DND-41 (cell line): ENCODE data around the gene ORM1.

ENCODE experiments used
- ATAC-seq: fragments of 200-7000 bp; cut with Tn5 transposase; 3 replicates; pipeline ENCODE4 v1.9.1; 2021; ENCODE audit warnings: low read depth; ENCODE audit not compliant: insufficient read depth
- DNase-seq: peaks from one replicate; pipeline ENCODE4 v3.0.0-alpha.2; 2020
- H2AFZ ChIP-seq: 2 replicates; pipeline ENCODE4 v1.6.0; 2012; ENCODE audit warnings: low read depth, low read length
- H3K27ac ChIP-seq: 2 replicates; pipeline ENCODE4 v1.5.1; 2012; ENCODE audit warnings: low read length, inconsistent platforms
- H3K27me3 ChIP-seq: fragments of 200-600 bp; sonication (generic); 2 replicates; pipeline ENCODE4 v1.6.0; 2012; ENCODE audit warnings: low read length, mild to moderate bottlenecking, inconsistent platforms; ENCODE audit not compliant: insufficient read depth, poor library complexity
- H3K36me3 ChIP-seq: 2 replicates; pipeline ENCODE4 v1.5.1; 2012; ENCODE audit warnings: low read length, inconsistent platforms; ENCODE audit not compliant: insufficient read depth
- H3K4me1 ChIP-seq: 2 replicates; pipeline ENCODE4 v1.5.1; 2012; ENCODE audit warnings: mild to moderate bottlenecking, low read length; ENCODE audit not compliant: insufficient read depth
- H3K4me2 ChIP-seq: 2 replicates; pipeline ENCODE4 v1.6.0; 2012; ENCODE audit warnings: mild to moderate bottlenecking, moderate library complexity, low read length, inconsistent platforms; ENCODE audit not compliant: insufficient read depth
- H3K4me3 ChIP-seq, 2 experiments: fragments of 200-600 bp in 1 of 2; shearing (Covaris generic) in 1 of 2; 2 replicates each; pipeline ENCODE4 v1.5.1; 2012 to 2016; ENCODE audit warnings: inconsistent platforms in 2 of 2, low read length in 2 of 2, mild to moderate bottlenecking in 2 of 2, low read depth in 1 of 2, moderate library complexity in 1 of 2
- H3K79me2 ChIP-seq: 2 replicates; pipeline ENCODE4 v1.6.0; 2012; ENCODE audit warnings: low read length, inconsistent platforms; ENCODE audit not compliant: insufficient read depth
- H3K9ac ChIP-seq: 2 replicates; pipeline ENCODE4 v1.6.0; 2012; ENCODE audit warnings: low read depth, mild to moderate bottlenecking, inconsistent platforms, low read length, moderate library complexity
- H3K9me3 ChIP-seq: 2 replicates; pipeline ENCODE4 v1.5.1; 2012; ENCODE audit warnings: low read length, moderate library complexity, mild to moderate bottlenecking, inconsistent platforms; ENCODE audit not compliant: insufficient read depth, severe bottlenecking
- H4K20me1 ChIP-seq: 2 replicates; pipeline ENCODE4 v1.6.0; 2012; ENCODE audit warnings: low read length; ENCODE audit not compliant: insufficient read depth
- CTCF ChIP-seq: IDR thresholded peaks from 2 replicates; pipeline ENCODE4 v1.5.1; 2012; ENCODE audit warnings: borderline replicate concordance, low read length, moderate library complexity, mild to moderate bottlenecking; ENCODE audit not compliant: poor library complexity, severe bottlenecking; ENCODE audit errors: extremely low read depth
- EZH2 ChIP-seq: IDR thresholded peaks from 3 replicates; pipeline ENCODE4 v1.6.1; 2012; ENCODE audit warnings: borderline replicate concordance, low read depth, mild to moderate bottlenecking, moderate library complexity, low read length, inconsistent platforms; ENCODE audit not compliant: severe bottlenecking

The ORM1 gene

DNA sequence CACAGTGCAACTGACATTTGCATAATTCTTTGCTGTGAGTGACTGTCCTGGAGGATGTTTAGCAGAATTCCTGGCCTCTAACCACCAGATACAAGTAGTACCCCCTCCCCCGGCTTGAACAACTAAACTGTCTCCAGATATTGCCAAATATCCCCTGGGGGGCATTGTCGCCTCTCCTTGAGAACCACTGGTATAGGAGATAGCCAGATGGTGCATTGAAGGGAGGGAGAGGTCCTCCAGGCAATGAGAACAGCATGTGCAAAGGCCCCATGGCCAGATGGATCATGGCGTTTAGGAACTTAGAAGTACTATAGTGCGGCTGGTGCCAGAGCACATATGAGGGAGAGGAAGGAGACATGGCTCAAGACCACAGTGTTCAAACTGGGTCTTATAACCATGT is 18.9 kb upstream of the ORM1 start:
- Histone ChIP-seq H3K9ac (no peak overlapping the region), H3K36me3 (no peaks in the 10 kb centered on the region), H3K27ac (no peak overlapping the region), H3K4me3 (no peak overlapping the region), H3K79me2 (no peaks in the 10 kb centered on the region), H3K4me2 (no peak overlapping the region), H4K20me1 (no peaks in the 10 kb centered on the region), H3K9me3 (no peaks in the 10 kb centered on the region), H2AFZ (no peak overlapping the region), H3K27me3 (no peaks in the 10 kb centered on the region), H3K4me1 (no peaks in the 10 kb centered on the region)
- no peak for TF ChIP-seq CTCF
- TF ChIP-seq EZH2, result no peak
- ATAC-seq (no peak), DNase-seq (no peak)

- no peaks in the 10 kb centered on the region for H3K9me3 ChIP-seq
- H4K20me1 ChIP-seq, result no peaks in the 10 kb centered on the region
- H3K36me3 ChIP-seq, result no peaks in the 10 kb centered on the region
- TF ChIP-seq EZH2, result no peak
- TF ChIP-seq CTCF, result no peak
- H3K4me3 ChIP-seq, result no peak overlapping the region
- H3K27ac ChIP-seq, result no peak overlapping the region
- no peaks in the 10 kb centered on the region for H3K4me1 ChIP-seq
- no peak overlapping the region for H3K4me2 ChIP-seq
- DNase-seq (no peak), ATAC-seq (no peak)
- H3K79me2 ChIP-seq, result no peaks in the 10 kb centered on the region
- H2AFZ ChIP-seq, result no peak overlapping the region
- H3K27me3 ChIP-seq, result no peaks in the 10 kb centered on the region
- H3K9ac ChIP-seq, result no peak overlapping the region
Observed at GRCh38 chr9:114304416-114305188, 18.3 kb upstream of the ORM1 start.

DNA sequence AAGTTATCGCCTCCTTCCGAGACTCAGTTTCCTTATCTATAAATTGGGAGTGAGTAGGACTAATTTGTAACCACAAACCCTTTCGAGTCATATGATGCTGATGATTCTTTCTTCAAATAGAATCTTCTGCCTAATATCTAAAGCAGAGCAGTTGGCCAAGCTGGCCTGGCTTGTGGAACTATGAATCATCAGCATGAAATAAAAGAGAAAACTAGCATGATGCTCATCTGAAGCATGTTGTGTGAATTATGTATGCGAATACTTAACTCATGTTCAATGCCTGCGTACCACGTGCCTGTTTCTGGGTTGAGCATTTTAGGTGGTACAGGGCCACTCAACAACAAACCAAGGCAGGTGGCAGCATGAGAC is 15.0 kb upstream of the ORM1 start:
- no peak overlapping the region for H2AFZ ChIP-seq
- no peak for ATAC-seq
- no peak overlapping the region for H3K9ac ChIP-seq
- no peak overlapping the region for H3K4me3 ChIP-seq
- H3K4me1 ChIP-seq, result no peaks in the 10 kb centered on the region
- H3K4me2 ChIP-seq, result no peak overlapping the region
- no peaks in the 10 kb centered on the region for H3K79me2 ChIP-seq
- H3K36me3 ChIP-seq, result no peaks in the 10 kb centered on the region
- TF ChIP-seq CTCF (no peak), EZH2 (no peak)
- no peak for DNase-seq
- no peaks in the 10 kb centered on the region for H4K20me1 ChIP-seq
- no peaks in the 10 kb centered on the region for H3K27me3 ChIP-seq
- H3K9me3 ChIP-seq, result no peaks in the 10 kb centered on the region
- no peak overlapping the region for H3K27ac ChIP-seq

- Histone ChIP-seq H2AFZ (no peak overlapping the region), H3K4me1 (no peaks in the 10 kb centered on the region), H4K20me1 (no peaks in the 10 kb centered on the region), H3K36me3 (no peaks in the 10 kb centered on the region), H3K27me3 (no peaks in the 10 kb centered on the region), H3K27ac (no peak overlapping the region), H3K9me3 (no peaks in the 10 kb centered on the region), H3K4me2 (no peak overlapping the region), H3K79me2 (no peaks in the 10 kb centered on the region), H3K4me3 (no peak overlapping the region), H3K9ac (no peak overlapping the region)
- DNase-seq, result no peak
- ATAC-seq, result no peak
- TF ChIP-seq CTCF (no peak), EZH2 (no peak)
Observed at GRCh38 chr9:114308361-114308950, 14.4 kb upstream of the ORM1 start.
